OCI-LY7 (cell line): Measurements from ENCODE around the gene LTA4H. TPM values are rescaled to one million over a fixed set of nuclear protein-coding genes. Genes with fewer than 3 reads are reported as not detected.

Source experiments
- BruUV-seq: library from RNA; stranded (reverse); fragments of 400-500 nt; replicated peaks from 2 replicates; lab custom pipeline; 2021; lab: Mats Ljungman, UMichigan
- CTCF ChIA-PET: fragments of 300-600 bp; sonication (Branson Sonifier 250); formaldehyde crosslinking; loops from one replicate; lab custom pipeline; 2022; ENCODE audit warnings: antibody characterized with exemption; ENCODE audit not compliant: unreplicated experiment; lab: Charles Lee
- POLR2A ChIA-PET: fragments of 300-600 bp; sonication (Branson Sonifier 250); formaldehyde crosslinking; loops from one replicate; lab custom pipeline; 2022; ENCODE audit warnings: antibody characterized with exemption; lab: Charles Lee
- DNase-seq: peaks from one replicate; pipeline ENCODE4 v3.0.0-alpha.2; 2015; ENCODE audit warnings: low spot score
- H2AFZ ChIP-seq: fragments of 200-600 bp; sonication (generic), shearing (Covaris generic); 2 replicates; pipeline ENCODE4 v1.6.1; 2014; ENCODE audit warnings: mild to moderate bottlenecking, antibody characterized with exemption, low read length, moderate library complexity
- H3K27ac ChIP-seq: fragments of 200-600 bp; sonication (generic); 2 replicates; pipeline ENCODE4 v1.5.1; 2014; ENCODE audit warnings: mixed run types, low read depth, mild to moderate bottlenecking, moderate library complexity, low read length, inconsistent platforms; ENCODE audit not compliant: poor library complexity, severe bottlenecking
- H3K36me3 ChIP-seq: fragments of 200-600 bp; sonication (generic); 2 replicates; pipeline ENCODE4 v1.6.1; 2014; ENCODE audit warnings: mild to moderate bottlenecking, antibody characterized with exemption, low read length, moderate library complexity, mixed read lengths; ENCODE audit not compliant: insufficient read depth
- H3K4me1 ChIP-seq: fragments of 200-600 bp; sonication (generic); 2 replicates; pipeline ENCODE4 v1.5.1; 2014; ENCODE audit warnings: mild to moderate bottlenecking, low read length; ENCODE audit not compliant: insufficient read depth, poor library complexity, severe bottlenecking
- H3K4me2 ChIP-seq: fragments of 200-600 bp; sonication (generic); 2 replicates; pipeline ENCODE4 v1.6.1; 2014; ENCODE audit warnings: mild to moderate bottlenecking, low read length
- H3K4me3 ChIP-seq: fragments of 200-600 bp; sonication (generic); 2 replicates; pipeline ENCODE4 v1.5.1; 2014; ENCODE audit warnings: mild to moderate bottlenecking, low read depth, low read length; ENCODE audit not compliant: poor library complexity, severe bottlenecking
- H3K79me2 ChIP-seq: fragments of 200-600 bp; sonication (generic); 2 replicates; pipeline ENCODE4 v1.6.1; 2016; ENCODE audit warnings: low read depth, mild to moderate bottlenecking, low read length, moderate library complexity, mixed read lengths; ENCODE audit not compliant: insufficient read depth
- H3K9me2 ChIP-seq: fragments of 200-600 bp; sonication (generic); 2 replicates; pipeline ENCODE4 v1.6.1; 2016; ENCODE audit warnings: mild to moderate bottlenecking, low read length, mixed read lengths; ENCODE audit not compliant: insufficient read depth
- H3K9me3 ChIP-seq: fragments of 200-600 bp; sonication (generic); 2 replicates; pipeline ENCODE4 v1.6.1; 2014; ENCODE audit warnings: mild to moderate bottlenecking, mixed run types, low read length, mixed read lengths
- H4K20me1 ChIP-seq: fragments of 200-600 bp; sonication (generic); 2 replicates; pipeline ENCODE4 v1.6.1; 2014; ENCODE audit warnings: mild to moderate bottlenecking, antibody characterized with exemption, low read length, moderate library complexity, mixed read lengths; ENCODE audit not compliant: insufficient read depth
- CTCF ChIP-seq: fragments of 200-600 bp; sonication (generic); conservative IDR thresholded peaks from 2 replicates; pipeline ENCODE4 v1.5.1; 2014; ENCODE audit warnings: mild to moderate bottlenecking, antibody characterized with exemption, low read length, moderate library complexity, mixed read lengths
- EZH2phosphoT487 ChIP-seq: fragments of 200-600 bp; sonication (generic); IDR thresholded peaks from 2 replicates; pipeline ENCODE4 v1.6.1; 2018; ENCODE audit warnings: low read depth, borderline replicate concordance, mild to moderate bottlenecking, mixed run types, antibody characterized with exemption, low read length, moderate library complexity, mixed read lengths
- intact Hi-C: fragments of 100-400 bp; cut with micrococcal nuclease; formaldehyde crosslinking; loops from one replicate; pipeline ENCODE4 v1.10.0; 2022; ENCODE audit not compliant: unreplicated experiment
- total RNA-seq, 2 experiments: library from RNA; depleted of rRNA in 1 of 2; stranded (reverse); fragments of >200 nt in 1 of 2; shearing (Covaris generic) in 1 of 2; gene quantifications; 2 replicates each; pipeline ENCODE4 v1.2.3, GENCODE V29; 2014 to 2022

LTA4H gene
- total RNA-seq, 2 experiments from 2014 or later = 86.7 to 122 TPM

- no peaks in the 10 kb centered on the region for H4K20me1 ChIP-seq
- no peak overlapping the region for H3K4me2 ChIP-seq
- no peaks in the 10 kb centered on the region for H3K36me3 ChIP-seq
- BruUV-seq = no TSS peak
- H3K4me3 ChIP-seq = no peak overlapping the region
- H3K9me2 ChIP-seq = no peaks in the 10 kb centered on the region
- intact Hi-C loops = no loop called here
- H3K27ac ChIP-seq = no peak overlapping the region
- H2AFZ ChIP-seq = no peak overlapping the region
- ChIA-PET CTCF (no interaction called here), POLR2A (no interaction called here)
- DNase-seq = no peak
- peaks cover 16% of the 10 kb centered on the region for H3K4me1 ChIP-seq
- TF ChIP-seq EZH2phosphoT487 (no peak), CTCF (no peak)
- no peaks in the 10 kb centered on the region for H3K79me2 ChIP-seq
- H3K9me3 ChIP-seq = no peaks in the 10 kb centered on the region
These were observed 59.0 kb downstream of the LTA4H start for GRCh38 chr12:95976416-95976832.

GRCh38 chr12:95975491-95975890 lies 59.9 kb downstream of the LTA4H start:
- no peaks in the 10 kb centered on the region for H3K79me2 ChIP-seq
- no peak overlapping the region for H3K27ac ChIP-seq
- no peak overlapping the region for H3K4me3 ChIP-seq
- H3K9me2 ChIP-seq = no peaks in the 10 kb centered on the region
- H3K4me2 ChIP-seq = no peak overlapping the region
- TF ChIP-seq CTCF = no peak
- no peak for TF ChIP-seq EZH2phosphoT487
- no peak overlapping the region for H2AFZ ChIP-seq
- POLR2A ChIA-PET = interaction anchor here (0.5 to 1.0 kb wide), 3 partner anchors 20 to 410 kb away, joined by 3 read pairs; no protein-coding TSS in a partner anchor
- CTCF ChIA-PET = no interaction called here
- no peaks in the 10 kb centered on the region for H4K20me1 ChIP-seq
- H3K9me3 ChIP-seq = no peaks in the 10 kb centered on the region
- BruUV-seq = no TSS peak
- intact Hi-C loops = no loop called here
- no peaks in the 10 kb centered on the region for H3K36me3 ChIP-seq
- H3K4me1 ChIP-seq = peaks cover 16% of the 10 kb centered on the region
- no peak for DNase-seq

GRCh38 chr12:95974358-95974757 lies 61.0 kb downstream of the LTA4H start:
- POLR2A ChIA-PET = interaction anchor here (0.6 to 1.8 kb wide), 3 partner anchors 31 to 52 kb away, joined by 3 to 17 read pairs (median 3); partner anchors contain the start of genes AMDHD1 and CCDC38

More at GRCh38 chr12:95974358-95974757, 61.0 kb downstream of the LTA4H start:
- DNase-seq = no peak
- H3K9me2 ChIP-seq = no peaks in the 10 kb centered on the region
- peaks cover 16% of the 10 kb centered on the region for H3K4me1 ChIP-seq
- no peaks in the 10 kb centered on the region for H3K36me3 ChIP-seq
- CTCF ChIA-PET = no interaction called here
- H3K4me2 ChIP-seq = peak overlapping the region; percentile 33
- TF ChIP-seq CTCF (no peak), EZH2phosphoT487 (no peak)
- H3K27ac ChIP-seq = no peak overlapping the region
- intact Hi-C loops = no loop called here
- H3K4me3 ChIP-seq = no peak overlapping the region
- H4K20me1 ChIP-seq = no peaks in the 10 kb centered on the region
- H2AFZ ChIP-seq = peak overlapping the region; percentile 18
- H3K9me3 ChIP-seq = no peaks in the 10 kb centered on the region
- H3K79me2 ChIP-seq = no peaks in the 10 kb centered on the region
- no TSS peak for BruUV-seq
